NCI-H1694 (cell line): ENCODE data around the gene SEPTIN5.
"Not testable (repeated sequence)": the region's sequence is repeated elsewhere in the genome, so short reads cannot be mapped to it uniquely, and the experiment has no call there.

Experiments used
- DNase-seq: peaks from one replicate; lab custom pipeline; 2025; lab: John Stamatoyannopoulos, UW

SEPTIN5 gene

DNA sequence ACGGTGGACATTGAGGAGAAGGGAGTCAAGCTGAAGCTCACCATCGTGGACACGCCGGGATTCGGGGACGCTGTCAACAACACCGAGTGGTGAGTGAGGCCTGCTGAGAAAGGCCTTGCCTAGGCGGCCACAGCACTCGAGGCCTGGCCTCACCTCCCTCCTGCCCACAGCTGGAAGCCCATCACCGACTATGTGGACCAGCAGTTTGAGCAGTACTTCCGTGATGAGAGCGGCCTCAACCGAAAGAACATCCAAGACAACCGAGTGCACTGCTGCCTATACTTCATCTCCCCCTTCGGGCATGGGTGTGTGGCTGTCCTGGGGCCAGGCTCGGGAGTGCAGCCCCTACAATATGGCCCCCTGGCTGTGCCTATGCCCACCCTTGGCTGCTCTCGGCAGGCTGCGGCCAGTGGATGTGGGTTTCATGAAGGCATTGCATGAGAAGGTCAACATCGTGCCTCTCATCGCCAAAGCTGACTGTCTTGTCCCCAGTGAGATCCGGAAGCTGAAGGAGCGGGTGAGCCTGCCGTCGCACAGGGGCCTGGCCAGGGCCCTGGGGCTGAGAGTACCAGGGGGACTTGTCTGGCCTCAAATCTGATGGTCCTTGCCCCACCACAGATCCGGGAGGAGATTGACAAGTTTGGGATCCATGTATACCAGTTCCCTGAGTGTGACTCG lies 6.0 kb downstream of the SEPTIN5 start:
- no peak for DNase-seq

- no peak for DNase-seq
Measured at GRCh38 chr22:19720999-19721329, 6.7 kb downstream of the SEPTIN5 start.

DNA sequence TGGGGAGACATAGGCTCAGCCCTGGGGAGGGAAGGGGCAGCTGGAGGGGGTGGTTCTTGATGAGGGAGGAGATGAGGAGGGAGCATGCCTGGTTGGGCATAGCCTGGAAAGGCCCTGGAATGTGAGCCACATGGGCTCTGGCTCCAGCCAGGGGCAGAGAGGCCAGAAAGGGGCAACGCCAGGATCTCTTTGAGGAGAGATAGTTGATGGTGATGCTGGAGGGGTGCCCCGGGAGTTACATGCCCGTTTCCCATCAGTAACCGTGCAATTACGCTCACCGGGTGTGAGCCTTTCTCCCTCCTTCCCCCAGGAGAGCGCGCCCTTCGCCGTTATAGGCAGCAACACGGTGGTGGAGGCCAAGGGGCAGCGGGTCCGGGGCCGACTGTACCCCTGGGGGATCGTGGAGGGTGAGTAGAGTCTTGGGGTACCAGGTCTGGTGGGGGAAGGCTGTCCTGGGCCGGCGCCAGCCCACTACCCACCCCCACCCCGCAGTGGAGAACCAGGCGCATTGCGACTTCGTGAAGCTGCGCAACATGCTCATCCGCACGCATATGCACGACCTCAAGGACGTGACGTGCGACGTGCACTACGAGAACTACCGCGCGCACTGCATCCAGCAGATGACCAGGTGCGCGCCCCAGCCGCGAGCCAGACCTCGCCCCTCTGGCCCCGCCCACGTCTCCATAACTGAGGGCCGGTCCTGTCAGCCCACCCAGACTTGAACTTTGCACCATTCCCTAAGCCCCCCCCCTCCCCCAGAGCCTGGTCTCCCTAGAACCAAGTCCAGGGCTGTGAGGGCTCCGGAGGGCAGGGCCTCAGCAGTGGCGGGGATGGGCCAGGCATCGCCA lies 7.3 kb downstream of the SEPTIN5 start:
- DNase-seq: no peak

DNA sequence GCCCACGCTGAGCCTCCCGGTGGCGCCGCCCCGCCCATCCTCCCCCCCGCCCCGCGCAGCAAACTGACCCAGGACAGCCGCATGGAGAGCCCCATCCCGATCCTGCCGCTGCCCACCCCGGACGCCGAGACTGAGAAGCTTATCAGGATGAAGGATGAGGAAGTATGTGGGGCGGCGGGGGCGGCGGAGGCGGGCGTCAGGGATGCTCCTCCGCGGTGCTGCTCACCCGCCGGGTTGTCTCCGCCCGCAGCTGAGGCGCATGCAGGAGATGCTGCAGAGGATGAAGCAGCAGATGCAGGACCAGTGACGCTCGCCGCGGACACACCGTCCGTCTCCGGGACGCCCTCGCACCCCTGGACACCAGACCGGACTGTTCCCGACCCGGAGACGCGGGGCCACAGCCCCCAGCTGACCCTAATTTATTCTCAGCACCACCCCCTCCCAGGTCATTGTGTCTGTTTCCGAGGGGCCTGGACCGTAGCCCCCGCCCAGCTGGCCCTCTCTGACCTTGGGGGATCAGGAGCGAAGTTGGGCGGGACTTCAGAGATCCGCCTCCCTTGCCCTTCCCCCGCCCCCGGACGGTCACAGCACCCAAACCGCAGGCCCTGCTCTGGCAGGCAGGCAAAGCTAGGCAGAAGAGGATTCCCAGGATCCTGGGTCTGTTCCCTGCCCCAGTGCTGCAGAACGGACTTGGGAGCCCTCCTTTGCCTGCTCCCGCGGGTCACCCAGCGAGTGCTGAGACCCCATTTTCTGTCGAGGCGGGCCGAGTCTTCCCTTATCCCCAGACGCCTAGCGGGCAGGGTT lies 8.1 kb downstream of the SEPTIN5 start:
- no peak for DNase-seq

DNA sequence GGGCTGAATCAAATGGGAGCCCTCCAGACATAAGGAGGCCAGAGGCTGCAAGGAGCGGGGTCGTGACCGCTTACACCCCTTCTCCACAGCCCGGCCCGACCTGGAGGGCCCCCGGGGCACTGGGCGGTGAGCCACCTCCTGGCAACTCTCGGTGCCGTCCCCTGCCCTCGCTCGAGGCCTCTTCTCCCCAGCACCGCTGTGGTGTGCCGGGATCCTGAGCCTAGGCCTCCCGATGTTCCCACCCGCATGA lies 8.6 kb downstream of the SEPTIN5 start:
- DNase-seq: no peak

GRCh38 chr22:19723232-19723982 lies 9.1 kb downstream of the SEPTIN5 start, which contains the start of gene GP1BB:
GP1BB (plus strand) TSS chr22:19723539; CDS start chr22:19723570, 31 bp downstream.
- no peak for DNase-seq

- no peak for DNase-seq
Measured at GRCh38 chr22:19723983-19724827, 9.9 kb downstream of the SEPTIN5 start.

GRCh38 chr22:19724927-19725661 lies 10.8 kb downstream of the SEPTIN5 start:
- no peak for DNase-seq

DNA sequence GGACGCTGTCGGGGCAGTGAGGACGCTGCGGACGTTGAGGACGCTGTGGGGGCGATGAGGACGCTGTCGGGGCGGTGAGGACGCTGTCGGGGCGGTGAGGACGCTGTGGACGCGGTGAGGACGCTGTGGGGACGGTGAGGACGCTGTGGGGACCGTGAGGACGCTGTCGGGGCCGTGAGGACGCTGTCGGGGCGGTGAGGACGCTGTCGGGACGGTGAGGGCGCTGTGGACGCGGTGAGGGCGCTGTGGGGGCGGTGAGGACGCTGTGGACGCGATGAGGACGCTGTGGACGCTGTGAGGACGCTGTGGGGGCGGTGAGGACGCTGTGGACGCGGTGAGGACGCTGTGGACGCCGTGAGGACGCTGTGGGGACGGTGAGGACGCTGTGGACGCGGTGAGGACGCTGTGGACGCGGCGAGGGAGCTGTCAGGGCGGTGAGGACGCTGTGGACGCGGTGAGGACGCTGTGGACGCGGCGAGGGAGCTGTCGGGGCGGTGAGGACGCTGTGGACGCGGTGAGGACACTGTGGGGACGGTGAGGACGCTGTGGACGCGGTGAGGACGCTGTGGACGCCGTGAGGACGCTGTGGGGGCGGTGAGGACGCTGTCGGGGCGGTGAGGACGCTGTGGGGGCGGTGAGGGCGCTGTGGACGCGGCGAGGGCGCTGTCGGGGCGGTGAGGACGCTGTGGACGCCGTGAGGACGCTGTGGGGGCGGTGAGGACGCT lies 11.9 kb downstream of the SEPTIN5 start:
- DNase-seq: not testable (repeated sequence)

DNA sequence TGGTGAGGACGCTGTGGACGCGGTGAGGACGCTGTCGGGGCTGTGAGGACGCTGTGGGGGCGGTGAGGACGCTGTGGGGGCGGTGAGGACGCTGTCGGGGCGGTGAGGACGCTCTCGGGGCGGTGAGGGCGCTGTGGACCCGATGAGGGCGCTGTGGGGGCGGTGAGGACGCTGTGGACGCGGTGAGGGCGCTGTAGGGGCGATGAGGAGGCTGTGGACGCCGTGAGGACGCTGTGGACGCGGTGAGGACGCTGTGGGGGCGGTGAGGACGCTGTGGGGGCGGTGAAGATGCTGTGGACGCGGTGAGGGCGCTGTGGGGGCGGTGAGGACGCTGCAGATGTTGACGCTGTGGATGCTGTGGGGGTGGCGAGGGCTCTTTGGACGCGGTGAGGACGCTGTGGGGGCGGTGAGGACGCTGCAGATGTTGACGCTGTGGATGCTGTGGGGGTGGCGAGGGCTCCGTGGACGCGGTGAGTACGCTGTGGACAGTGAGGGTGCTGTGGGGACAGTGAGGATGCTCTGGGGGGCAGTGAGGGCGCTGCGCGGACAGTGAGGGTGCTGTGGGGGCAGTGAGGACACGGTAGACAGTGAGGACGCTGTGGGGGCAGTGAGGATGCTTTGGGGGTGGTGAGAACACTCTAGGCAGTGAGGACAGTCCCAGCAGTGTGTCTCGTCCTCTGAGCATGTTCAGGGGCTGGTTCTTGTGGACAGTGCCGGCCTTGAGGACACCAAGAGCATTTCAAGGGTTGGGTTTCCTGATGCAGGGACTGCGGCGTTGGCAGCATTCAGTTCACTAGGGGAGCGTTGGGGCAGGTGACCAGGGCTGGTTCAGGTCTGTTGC lies 13.2 kb downstream of the SEPTIN5 start:
- no peak for DNase-seq

DNA sequence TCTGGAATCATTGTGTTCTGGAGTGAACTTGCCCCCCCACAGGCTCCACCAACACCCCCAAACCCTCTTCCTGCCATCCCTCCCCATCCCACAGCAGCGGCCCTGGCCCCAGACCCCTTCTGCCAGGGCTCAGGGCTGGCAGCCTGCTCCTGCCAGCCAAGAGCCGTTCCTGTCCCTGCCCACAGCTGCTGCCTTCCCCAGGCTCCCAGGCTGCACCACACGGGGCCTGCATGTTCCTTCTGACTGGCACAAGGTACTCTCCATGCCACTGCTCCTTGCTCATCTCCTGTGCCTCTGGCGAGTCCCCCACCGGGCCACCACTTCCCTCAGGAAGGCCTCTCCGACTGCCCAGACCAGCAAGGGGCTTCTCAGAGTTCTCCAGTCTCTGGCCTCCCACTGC lies 14.0 kb downstream of the SEPTIN5 start:
- DNase-seq: no peak

DNA sequence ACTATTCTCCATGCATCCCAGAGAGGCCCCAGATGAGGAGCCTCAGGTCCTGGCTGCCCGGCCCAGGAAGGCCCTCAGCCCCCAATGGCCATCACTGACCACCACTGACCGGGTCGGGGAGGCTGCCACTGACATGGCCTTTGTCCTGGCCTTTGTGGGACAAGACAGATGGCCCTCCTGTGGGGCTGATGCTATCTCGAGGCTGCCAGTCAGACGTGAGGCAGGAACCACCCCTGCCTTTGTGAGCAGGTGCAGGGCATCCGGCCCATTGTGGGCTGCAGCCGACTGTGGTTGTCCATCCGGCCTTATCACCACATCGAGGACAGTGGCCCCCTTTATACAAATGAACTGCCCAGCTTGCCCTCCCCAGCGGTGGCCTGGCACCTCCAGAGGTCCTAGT lies 14.5 kb downstream of the SEPTIN5 start:
- no peak for DNase-seq

DNA sequence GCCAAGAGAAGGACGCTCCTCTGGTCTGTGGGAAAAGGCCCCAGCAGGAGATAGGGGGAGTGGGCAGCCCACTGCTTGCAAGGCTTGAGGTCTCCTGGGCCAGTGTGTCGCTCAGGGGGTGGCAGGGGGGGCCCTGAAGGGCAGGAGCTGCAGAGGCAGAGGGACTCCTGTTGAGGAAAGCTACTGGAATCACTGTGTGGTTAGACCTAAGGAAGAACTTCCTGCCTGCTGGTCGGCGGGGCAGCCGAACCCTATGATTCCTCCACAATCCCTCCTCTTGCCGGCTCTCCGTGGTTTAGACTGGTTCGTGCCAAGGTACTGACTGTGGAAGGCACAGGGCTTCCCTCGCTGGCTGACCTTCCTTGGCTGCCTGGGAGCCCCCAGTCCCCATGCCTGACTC lies 15.2 kb downstream of the SEPTIN5 start:
- no peak for DNase-seq

DNA sequence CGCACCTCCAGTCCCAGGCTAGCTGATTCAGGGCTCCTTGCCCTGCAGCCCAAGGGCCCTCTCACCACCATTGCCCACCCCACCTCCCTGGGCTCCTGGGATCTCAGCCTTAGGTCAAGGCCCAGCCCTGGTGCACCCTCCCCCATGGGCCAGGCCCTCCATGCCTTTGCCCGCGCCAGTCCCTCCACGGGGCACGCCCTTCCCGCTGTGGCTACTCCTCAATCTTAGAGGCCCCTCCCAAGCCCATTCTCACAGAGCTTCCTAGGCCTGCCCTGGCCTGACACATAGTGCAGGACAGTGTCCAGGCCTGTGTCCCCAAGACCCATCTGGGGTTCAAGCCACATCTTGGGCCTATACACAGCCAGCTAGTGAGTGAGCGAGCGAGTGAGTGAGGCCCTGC lies 15.9 kb downstream of the SEPTIN5 start:
- DNase-seq: no peak

- peak; percentile 51 for DNase-seq
Measured at GRCh38 chr22:19730655-19731360, 16.5 kb downstream of the SEPTIN5 start.

DNA sequence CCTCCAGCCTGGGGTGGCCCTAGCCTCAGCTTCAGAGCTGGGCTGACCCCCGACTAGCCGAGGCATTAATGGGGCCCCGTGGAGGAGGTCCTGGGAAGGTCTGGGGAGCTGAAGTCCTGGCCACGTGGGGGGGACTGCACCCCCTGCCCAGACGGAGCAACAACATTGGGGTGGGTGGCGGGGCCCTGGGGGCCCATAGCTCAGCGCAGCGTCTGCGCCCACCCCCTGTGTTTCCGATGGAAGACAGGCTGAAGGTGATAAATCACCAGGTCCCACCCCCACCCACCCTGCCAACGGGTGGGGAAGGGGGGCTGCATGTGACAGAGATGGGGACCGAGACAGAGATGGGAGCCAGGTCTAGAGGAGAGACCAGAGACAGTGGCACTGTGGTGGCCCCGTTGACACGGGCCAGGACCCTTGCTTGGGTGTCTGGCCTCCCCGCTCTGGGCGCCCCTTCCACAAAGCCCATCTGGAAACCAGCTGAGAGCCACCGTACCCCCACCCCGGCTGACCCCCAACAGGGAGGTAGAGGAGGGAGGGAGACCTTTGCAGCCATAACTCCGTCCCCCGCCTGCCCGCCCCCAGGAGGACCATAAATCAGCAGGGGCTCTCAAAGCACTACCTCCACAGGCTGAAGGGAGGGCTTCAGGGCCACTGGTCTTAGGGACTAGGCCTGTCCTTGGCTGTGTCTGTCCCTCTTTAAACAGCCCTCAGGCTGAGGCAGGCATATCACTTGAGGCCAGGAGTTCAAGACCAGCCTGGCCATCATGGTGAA lies 17.2 kb downstream of the SEPTIN5 start:
- no peak for DNase-seq

DNA sequence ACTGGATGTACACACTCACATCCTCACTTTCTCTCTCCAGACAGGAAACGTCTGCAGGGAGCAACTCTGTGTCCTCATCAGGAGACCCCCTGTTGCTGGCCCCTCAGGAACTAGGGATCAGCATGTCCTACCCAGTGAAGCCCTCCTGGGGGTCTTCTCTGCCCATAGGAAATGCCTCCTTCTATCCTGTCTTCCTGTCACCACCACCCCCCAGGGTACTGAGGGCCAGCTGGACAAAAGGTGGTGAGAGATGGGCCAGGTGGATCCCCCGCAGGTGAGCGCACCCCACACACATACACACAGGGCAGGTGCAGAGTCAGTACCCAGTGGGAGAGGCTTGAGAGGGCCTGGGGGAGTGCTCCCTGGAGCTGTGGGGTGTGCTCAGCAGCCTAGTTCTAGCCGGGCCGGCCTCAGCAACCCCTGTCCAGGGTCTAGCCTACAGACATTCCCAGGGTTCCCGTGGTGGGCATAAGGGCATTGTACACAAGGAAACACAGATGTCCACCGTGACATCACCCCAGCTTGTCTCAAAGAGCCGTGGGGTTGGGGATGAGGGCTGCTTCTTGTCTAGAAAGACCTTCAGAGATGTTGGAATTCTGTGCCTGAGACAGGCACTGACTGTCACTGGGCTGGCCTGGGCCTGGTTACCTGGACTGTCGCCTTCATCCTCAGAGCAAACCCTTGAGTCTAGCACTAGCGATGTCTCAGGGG lies 18.3 kb downstream of the SEPTIN5 start:
- DNase-seq: no peak
